Stimulated activated CD4-positive, alpha-beta T cell treated with anti-CD3 and anti-CD28 coated beads, Interleukin-2, amount 100 ng/mL, for 48 hours (primary cell): Measurements from ENCODE around the gene POTEB.
"Not testable (repeated sequence)": the region's sequence is repeated elsewhere in the genome, so short reads cannot be mapped to it uniquely, and the experiment has no call there.

ENCODE experiments used
- DNase-seq, 2 donors: peaks; one replicate each; pipeline ENCODE4 v3.0.0-alpha.2; 2020

Gene POTEB

GRCh38 chr15:21877635-21878034 lies at the start of gene POTEB:
TSS of gene POTEB (minus strand) at chr15:21877735. CDS start at chr15:21877246, 489 bp downstream.
- not testable (repeated sequence) for DNase-seq

GRCh38 chr15:21890955-21891354 lies 13.4 kb upstream of the POTEB start:
- not testable (repeated sequence) for DNase-seq

GRCh38 chr15:21889542-21889941 lies 12.0 kb upstream of the POTEB start:
- not testable (repeated sequence) for DNase-seq

- not testable (repeated sequence) for DNase-seq
These were observed 38.7 kb downstream of the POTEB start for GRCh38 chr15:21838831-21839230.
